Forelimb muscle (tissue), 1 donor: ENCODE results near the gene SPOP. TPM values are rescaled to one million over a fixed set of nuclear protein-coding genes. Genes with fewer than 3 reads are reported as not detected.
A peak's percentile ranks its signal among the peaks of the same experiment; 100 is the strongest.

ENCODE experiments used
- DNase-seq: peaks from one replicate; pipeline ENCODE4 v3.0.0-alpha.2; 2013; ENCODE audit warnings: low read depth
- polyA plus RNA-seq: library from polyadenylated mRNA; unstranded; fragments of 120-200 nt; gene quantifications from one replicate; pipeline ENCODE4 v1.2.1, GENCODE V29; 2013; ENCODE audit not compliant: insufficient read length

Gene SPOP
- polyA plus RNA-seq, 1 donor: 51.5 TPM

- peak; percentile 28 for DNase-seq
Observed at GRCh38 chr17:49616601-49617131, 61.2 kb downstream of the SPOP start.

GRCh38 chr17:49616086-49616485 lies 61.8 kb downstream of the SPOP start:
- DNase-seq: no peak

DNA sequence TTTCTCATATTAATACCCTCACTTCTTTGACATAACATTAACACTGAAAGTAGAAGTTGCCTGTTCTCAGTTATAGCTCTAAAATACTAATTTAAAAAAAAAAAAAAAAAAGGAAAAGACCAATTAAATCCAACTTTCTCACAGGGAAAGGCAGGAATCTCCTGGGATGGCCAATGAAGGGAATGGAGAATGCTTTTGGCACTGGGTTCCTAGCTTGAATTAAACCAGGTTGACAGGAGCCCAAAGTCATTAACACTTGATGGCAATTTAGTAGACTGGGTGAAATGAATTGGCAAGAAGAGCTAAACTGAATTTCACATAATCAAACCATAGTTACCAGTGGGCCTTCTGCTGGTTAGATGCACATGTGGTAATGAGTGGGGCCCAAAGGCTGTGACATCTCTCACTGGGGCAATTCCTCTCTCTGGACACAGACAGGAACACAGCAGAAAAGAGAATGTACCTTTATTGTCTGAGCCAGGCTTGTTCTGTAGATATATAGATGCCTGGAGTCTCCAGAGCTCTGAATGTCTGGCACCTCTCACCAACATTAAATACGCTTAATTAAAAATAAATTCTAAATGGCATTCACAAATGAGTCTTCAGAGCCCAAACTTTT lies 64.6 kb downstream of the SPOP start:
- DNase-seq: no peak

- no peak for DNase-seq
Observed at GRCh38 chr17:49612726-49613125, 65.2 kb downstream of the SPOP start.

- no peak for DNase-seq
Observed at GRCh38 chr17:49610883-49611584, 66.9 kb downstream of the SPOP start.

GRCh38 chr17:49604314-49604869 lies 73.5 kb downstream of the SPOP start:
- DNase-seq: no peak

DNA sequence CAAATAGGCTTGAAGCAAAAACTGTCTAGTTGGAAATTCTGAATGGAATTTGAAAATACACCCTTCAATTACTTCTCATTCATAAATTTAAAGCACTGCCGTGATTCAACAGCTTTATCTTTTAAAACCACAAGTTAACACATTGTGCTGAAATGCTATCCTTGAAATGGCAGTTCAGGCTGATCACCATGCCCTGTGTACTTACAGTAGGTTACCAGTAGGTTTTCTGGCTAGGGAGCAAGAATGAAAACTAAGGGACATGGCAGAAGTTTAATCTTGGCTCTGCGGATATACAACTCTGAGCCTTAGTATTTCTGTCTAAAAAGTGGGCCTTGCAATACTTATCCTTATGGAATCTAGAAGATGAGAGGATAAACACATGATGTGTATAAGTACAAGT lies 74.2 kb downstream of the SPOP start:
- no peak for DNase-seq

DNA sequence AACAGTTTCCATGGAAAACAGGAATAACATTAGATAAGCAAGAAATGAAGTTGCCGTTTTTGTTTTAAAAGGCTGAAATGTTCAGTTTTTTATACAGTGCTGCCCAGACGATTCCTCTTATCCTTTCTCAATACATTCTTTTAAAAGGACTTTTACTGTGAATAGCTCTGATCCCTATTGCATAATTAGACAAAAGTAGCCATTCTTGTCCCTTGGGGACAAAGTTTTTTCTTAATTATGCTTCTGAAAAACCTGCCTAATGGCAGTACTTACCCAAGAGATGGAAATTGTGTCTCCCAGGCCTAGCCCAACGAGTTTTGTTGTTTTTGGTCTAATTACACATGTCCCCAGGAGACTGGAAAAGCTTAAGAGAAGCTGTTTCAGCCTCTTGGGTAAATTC lies 74.7 kb downstream of the SPOP start:
- DNase-seq: no peak

GRCh38 chr17:49602783-49603182 lies 75.1 kb downstream of the SPOP start:
- no peak for DNase-seq

DNA sequence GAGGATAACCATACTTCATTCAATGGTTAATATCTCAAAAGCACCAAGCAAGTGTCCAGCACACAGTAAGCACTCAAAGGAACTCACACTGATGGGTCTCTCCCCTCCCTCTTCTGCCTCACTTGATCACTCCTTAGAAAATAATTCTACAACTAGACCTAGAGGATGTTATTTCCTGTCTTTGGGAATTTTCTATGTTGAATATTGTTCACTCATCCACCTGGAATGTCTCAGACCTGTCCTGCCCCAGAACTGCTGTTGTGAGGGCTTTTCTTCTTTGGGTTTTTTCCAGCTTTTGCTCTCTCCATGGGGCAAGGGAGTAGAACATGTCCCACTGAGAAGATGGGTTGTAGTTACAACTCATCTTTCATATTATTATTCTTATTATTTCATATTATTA lies 76.9 kb downstream of the SPOP start:
- no peak for DNase-seq

GRCh38 chr17:49598918-49599317 lies 79.0 kb downstream of the SPOP start:
- no peak for DNase-seq

DNA sequence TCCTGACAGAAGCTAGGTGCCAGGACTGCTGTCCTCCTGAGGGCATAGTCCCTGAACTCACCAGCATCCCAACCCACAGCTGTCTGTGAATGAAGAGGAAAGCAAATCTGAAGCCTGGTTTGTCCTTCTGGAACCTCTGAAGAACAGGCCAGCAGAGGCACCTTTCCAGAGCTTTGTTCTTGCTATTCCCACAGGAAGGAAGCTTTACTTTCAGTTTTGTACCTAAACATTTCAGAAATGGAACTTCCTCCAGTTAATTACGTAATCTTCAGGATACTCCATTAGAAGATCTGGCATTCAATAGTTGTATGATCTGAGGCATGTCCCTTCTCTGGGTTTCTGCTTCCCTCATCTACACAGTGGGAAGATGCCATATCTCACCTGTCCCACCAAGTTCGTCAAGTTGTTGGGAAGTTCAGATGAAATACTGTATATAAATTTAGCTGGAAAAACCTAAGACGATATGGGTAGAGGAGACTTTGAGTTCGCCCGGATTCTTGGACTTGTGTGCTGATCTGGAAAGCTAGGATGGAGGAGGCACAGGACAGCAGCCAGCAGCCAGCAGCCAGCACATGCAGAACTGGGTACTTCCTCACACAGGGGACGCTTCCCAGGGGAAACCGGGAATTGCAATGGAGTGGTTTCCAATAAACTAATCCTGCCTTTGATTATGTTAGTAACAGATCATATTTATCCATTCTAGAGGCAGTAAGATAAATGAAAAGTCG lies 79.8 kb downstream of the SPOP start:
- no peak for DNase-seq

- DNase-seq: no peak
Observed at GRCh38 chr17:49597436-49597835, 80.5 kb downstream of the SPOP start.

DNA sequence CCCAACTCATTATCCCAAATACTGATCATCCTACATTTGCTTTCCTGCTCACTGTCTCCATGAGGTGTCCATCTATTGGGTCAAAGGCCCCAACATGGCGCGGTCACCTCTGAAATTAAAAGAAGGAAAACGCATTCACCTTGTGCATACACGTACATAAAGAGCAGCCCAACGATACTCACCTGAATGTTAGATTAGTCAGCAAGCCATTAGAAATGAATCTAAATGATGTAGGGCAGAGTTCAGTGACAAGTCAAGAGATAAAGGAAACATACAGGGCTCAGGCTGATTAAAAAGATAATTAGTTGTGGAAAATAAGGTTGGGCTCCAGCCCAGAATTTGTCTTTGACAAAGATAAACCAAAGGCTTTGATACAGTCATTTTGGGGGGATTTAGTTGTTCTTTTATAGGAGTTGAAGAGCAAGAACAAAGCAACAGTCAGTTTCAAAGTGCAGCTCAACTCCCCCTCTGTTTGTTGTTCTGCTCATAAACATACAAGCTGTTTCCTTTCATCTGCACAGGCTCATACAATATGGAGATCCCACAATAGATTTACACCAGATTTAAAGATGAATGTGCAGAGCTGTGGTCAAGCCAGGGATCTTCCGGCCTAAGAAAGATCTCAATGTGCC lies 81.2 kb downstream of the SPOP start:
- no peak for DNase-seq

DNA sequence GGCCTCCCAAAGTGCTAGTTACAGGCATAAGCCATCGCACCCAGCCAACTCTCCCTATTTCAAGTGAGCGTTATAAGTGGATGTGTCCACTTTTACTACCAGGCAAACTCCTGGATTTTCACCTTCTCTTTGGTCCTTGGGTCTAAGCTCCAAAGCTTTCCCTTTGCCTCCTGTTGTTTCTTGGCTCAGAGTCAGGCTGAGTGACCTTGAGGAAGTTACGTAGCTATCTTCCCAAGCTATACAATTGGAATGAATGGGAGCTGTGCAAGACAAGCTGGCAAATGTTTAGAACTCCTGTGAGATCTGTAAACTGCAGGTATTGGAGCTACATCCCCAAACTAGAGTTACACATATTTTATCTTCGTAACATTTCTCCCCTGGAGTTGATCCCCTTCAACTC lies 81.9 kb downstream of the SPOP start:
- no peak for DNase-seq

- DNase-seq: no peak
Observed at GRCh38 chr17:49595328-49595727, 82.6 kb downstream of the SPOP start.

- DNase-seq: no peak
Observed at GRCh38 chr17:49592263-49592662, 85.6 kb downstream of the SPOP start.

- no peak for DNase-seq
Observed at GRCh38 chr17:49590874-49591273, 87.0 kb downstream of the SPOP start.

DNA sequence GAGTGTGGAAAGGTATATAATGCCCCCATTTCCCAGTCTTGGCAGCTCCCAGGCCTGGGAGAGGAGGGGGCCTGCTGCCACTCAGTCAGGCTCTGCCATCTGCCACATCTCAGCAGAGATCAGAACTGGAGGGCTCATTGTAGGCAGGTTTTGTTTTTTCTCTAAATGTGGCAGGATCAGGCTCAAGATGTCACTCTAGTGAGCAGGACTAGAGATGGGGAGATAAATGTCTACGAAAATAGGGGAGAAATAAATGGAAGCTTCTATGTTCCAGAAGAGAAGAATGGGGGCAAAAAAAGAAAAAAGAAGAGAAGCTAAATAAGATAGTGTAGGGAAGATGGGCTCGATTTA lies 88.3 kb downstream of the SPOP start:
- DNase-seq: no peak

GRCh38 chr17:49588726-49589576 lies 88.9 kb downstream of the SPOP start:
- no peak for DNase-seq

- DNase-seq: no peak
Observed at GRCh38 chr17:49588312-49588711, 89.6 kb downstream of the SPOP start.
